Neutrophil (primary cell): ENCODE results near the gene CAMK1D.

ENCODE experiments used
- H3K27ac ChIP-seq: fragments of 200-600 bp; sonication (generic); 2 replicates; pipeline ENCODE4 v1.5.1; 2016; ENCODE audit warnings: mild to moderate bottlenecking, moderate library complexity
- H3K27me3 ChIP-seq: fragments of 200-600 bp; sonication (generic); 2 replicates; pipeline ENCODE4 v1.6.0; 2016; ENCODE audit warnings: mild to moderate bottlenecking
- H3K36me3 ChIP-seq: fragments of 200-600 bp; sonication (generic); 2 replicates; pipeline ENCODE4 v1.5.1; 2017
- H3K4me1 ChIP-seq, 2 experiments: fragments of 200-600 bp in 1 of 2; sonication (generic) in 1 of 2; 1 replicate in 1 of 2; 2 replicates in 1 of 2; pipeline versions ENCODE4 v1.5.1 to v1.6.1; 2013 to 2016; ENCODE audit warnings: low read depth in 1 of 2, low read length in 1 of 2, mild to moderate bottlenecking in 1 of 2, moderate library complexity in 1 of 2; ENCODE audit not compliant: control insufficient read depth in 1 of 2, insufficient read depth in 1 of 2
- H3K4me3 ChIP-seq, 2 experiments: fragments of 200-600 bp in 1 of 2; sonication (generic) in 1 of 2; 1 replicate in 1 of 2; 2 replicates in 1 of 2; pipeline ENCODE4 v1.5.1; 2013 to 2016; ENCODE audit warnings: low read depth in 1 of 2, low read length in 1 of 2, mild to moderate bottlenecking in 1 of 2, moderate library complexity in 1 of 2
- H3K9me3 ChIP-seq: fragments of 200-600 bp; sonication (generic); 2 replicates; pipeline ENCODE4 v1.5.1; 2016
- CTCF ChIP-seq: fragments of 200-600 bp; sonication (generic); IDR thresholded peaks from 2 replicates; pipeline ENCODE4 v1.5.1; 2016; ENCODE audit warnings: antibody characterized with exemption

Gene CAMK1D

GRCh38 chr10:12427276-12427675 lies 77.9 kb downstream of the CAMK1D start:
- H3K4me3 ChIP-seq, result no peak overlapping the region
- H3K27me3 ChIP-seq, result no peaks in the 10 kb centered on the region
- H3K4me1 ChIP-seq, result peaks cover 0 to 2% of the 10 kb centered on the region in 2 experiments
- no peaks in the 10 kb centered on the region for H3K36me3 ChIP-seq
- no peak for TF ChIP-seq CTCF
- H3K9me3 ChIP-seq, result no peaks in the 10 kb centered on the region
- H3K27ac ChIP-seq, result no peak overlapping the region

GRCh38 chr10:12428447-12429135 lies 79.2 kb downstream of the CAMK1D start:
- TF ChIP-seq CTCF, result no peak
- Histone ChIP-seq H3K4me1 (peaks cover 0 to 2% of the 10 kb centered on the region in 2 experiments), H3K27ac (no peak overlapping the region), H3K27me3 (no peaks in the 10 kb centered on the region), H3K4me3 (no peak overlapping the region), H3K9me3 (no peaks in the 10 kb centered on the region), H3K36me3 (no peaks in the 10 kb centered on the region)

GRCh38 chr10:12430406-12430982 lies 81.1 kb downstream of the CAMK1D start:
- no peak for TF ChIP-seq CTCF
- no peaks in the 10 kb centered on the region for H3K27me3 ChIP-seq
- H3K36me3 ChIP-seq, result no peaks in the 10 kb centered on the region
- no peaks in the 10 kb centered on the region for H3K9me3 ChIP-seq
- H3K4me3 ChIP-seq, result no peak overlapping the region
- H3K4me1 ChIP-seq, result peaks cover 0 to 2% of the 10 kb centered on the region in 2 experiments
- no peak overlapping the region for H3K27ac ChIP-seq

- Histone ChIP-seq H3K4me3 (no peak overlapping the region), H3K27ac (no peak overlapping the region), H3K4me1 (no peaks in the 10 kb centered on the region), H3K27me3 (no peaks in the 10 kb centered on the region), H3K9me3 (no peaks in the 10 kb centered on the region), H3K36me3 (no peaks in the 10 kb centered on the region)
- no peak for TF ChIP-seq CTCF
Observed at GRCh38 chr10:12431151-12432101, 82.1 kb downstream of the CAMK1D start.

GRCh38 chr10:12432402-12433189 lies 83.2 kb downstream of the CAMK1D start:
- H3K4me1 ChIP-seq, result no peaks in the 10 kb centered on the region
- no peak for TF ChIP-seq CTCF
- H3K9me3 ChIP-seq, result no peaks in the 10 kb centered on the region
- no peaks in the 10 kb centered on the region for H3K36me3 ChIP-seq
- no peak overlapping the region for H3K4me3 ChIP-seq
- no peak overlapping the region for H3K27ac ChIP-seq
- no peaks in the 10 kb centered on the region for H3K27me3 ChIP-seq
